Adrenal gland (tissue), 5 donors: ENCODE results near the gene INTS3.

Experiments
- POLR2A ChIP-seq, 2 donors: fragments of 450-650 bp; IDR thresholded peaks; one replicate each; pipeline ENCODE4 v1.6.1; 2017; ENCODE audit warnings: antibody characterized with exemption in 2 of 2, mild to moderate bottlenecking in 2 of 2, moderate library complexity in 1 of 2
- TF ChIP-seq, protein P1 (sequence below), 6 experiments: fragments of 450-650 bp in 4 of 6; fragments of 200-600 bp in 2 of 6; sonication (generic) in 1 of 6; IDR thresholded peaks; 1 replicate in 5 of 6; 2 replicates in 1 of 6; pipeline versions ENCODE4 v1.5.1 to v1.8.0; 2016 to 2021; ENCODE audit warnings: antibody characterized with exemption in 6 of 6, mild to moderate bottlenecking in 2 of 6, moderate library complexity in 1 of 6
- donor health status: DM: no; HTN: no; CAD: no.

DNA sequence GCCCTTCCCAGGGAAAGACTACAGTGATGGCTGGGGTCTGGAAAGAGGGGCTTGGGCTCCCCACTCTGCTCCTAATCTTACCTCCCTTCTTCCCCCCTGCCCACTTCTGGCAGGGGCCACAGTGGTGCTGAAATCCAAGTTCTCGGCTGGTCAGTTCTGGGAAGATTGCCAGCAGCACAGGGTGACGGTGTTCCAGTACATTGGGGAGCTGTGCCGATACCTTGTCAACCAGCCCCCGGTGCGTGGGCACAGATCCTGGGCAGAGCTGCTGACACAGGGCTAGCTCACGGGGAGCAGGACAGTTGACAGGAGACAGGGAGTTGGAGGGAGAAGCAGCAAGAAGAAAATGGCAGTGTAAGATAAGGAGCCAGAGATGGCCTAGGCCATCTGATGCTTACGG, 49.8 kb downstream of the INTS3 start:
- no peak for TF ChIP-seq POLR2A (IDR thresholded peaks at IDR 0.05)
- TF ChIP-seq, protein P1, sequence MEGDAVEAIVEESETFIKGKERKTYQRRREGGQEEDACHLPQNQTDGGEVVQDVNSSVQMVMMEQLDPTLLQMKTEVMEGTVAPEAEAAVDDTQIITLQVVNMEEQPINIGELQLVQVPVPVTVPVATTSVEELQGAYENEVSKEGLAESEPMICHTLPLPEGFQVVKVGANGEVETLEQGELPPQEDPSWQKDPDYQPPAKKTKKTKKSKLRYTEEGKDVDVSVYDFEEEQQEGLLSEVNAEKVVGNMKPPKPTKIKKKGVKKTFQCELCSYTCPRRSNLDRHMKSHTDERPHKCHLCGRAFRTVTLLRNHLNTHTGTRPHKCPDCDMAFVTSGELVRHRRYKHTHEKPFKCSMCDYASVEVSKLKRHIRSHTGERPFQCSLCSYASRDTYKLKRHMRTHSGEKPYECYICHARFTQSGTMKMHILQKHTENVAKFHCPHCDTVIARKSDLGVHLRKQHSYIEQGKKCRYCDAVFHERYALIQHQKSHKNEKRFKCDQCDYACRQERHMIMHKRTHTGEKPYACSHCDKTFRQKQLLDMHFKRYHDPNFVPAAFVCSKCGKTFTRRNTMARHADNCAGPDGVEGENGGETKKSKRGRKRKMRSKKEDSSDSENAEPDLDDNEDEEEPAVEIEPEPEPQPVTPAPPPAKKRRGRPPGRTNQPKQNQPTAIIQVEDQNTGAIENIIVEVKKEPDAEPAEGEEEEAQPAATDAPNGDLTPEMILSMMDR (IDR thresholded peaks at IDR 0.05), result no peak
